Amniotic stem cell (primary cell): ENCODE results near the gene ZNF862.
"Not testable (repeated sequence)": the region's sequence is repeated elsewhere in the genome, so short reads cannot be mapped to it uniquely, and the experiment has no call there.

Experiments used
- DNase-seq: peaks from one replicate; lab custom pipeline; 2025; lab: John Stamatoyannopoulos, UW

The ZNF862 gene

GRCh38 chr7:149824748-149825566, 13.2 kb upstream of the ZNF862 start:
- DNase-seq = no peak

GRCh38 chr7:149825567-149826343, 12.4 kb upstream of the ZNF862 start:
- no peak for DNase-seq

GRCh38 chr7:149826344-149827088, 11.7 kb upstream of the ZNF862 start:
- no peak for DNase-seq

- DNase-seq = no peak
Observed at GRCh38 chr7:149827089-149827981, 10.8 kb upstream of the ZNF862 start.

- DNase-seq = no peak
Observed at GRCh38 chr7:149828357-149829309, 9.5 kb upstream of the ZNF862 start.

GRCh38 chr7:149830527-149830926, 7.6 kb upstream of the ZNF862 start:
- not testable (repeated sequence) for DNase-seq

- no peak for DNase-seq
Observed at GRCh38 chr7:149830997-149831740, 7.0 kb upstream of the ZNF862 start.

- no peak for DNase-seq
Observed at GRCh38 chr7:149831741-149832219, 6.4 kb upstream of the ZNF862 start.

GRCh38 chr7:149832332-149833041, 5.7 kb upstream of the ZNF862 start:
- DNase-seq = no peak

- DNase-seq = no peak
Observed at GRCh38 chr7:149833495-149834130, 4.6 kb upstream of the ZNF862 start.

- no peak for DNase-seq
Observed at GRCh38 chr7:149834601-149835000, 3.6 kb upstream of the ZNF862 start.

GRCh38 chr7:149836434-149836833, 1.7 kb upstream of the ZNF862 start:
- no peak for DNase-seq

- no peak for DNase-seq
Observed at GRCh38 chr7:149837564-149838223, 481 bp upstream of the ZNF862 start.

- DNase-seq = no peak
Observed at GRCh38 chr7:149838992-149839408, 825 bp downstream of the ZNF862 start.

- no peak for DNase-seq
Observed at GRCh38 chr7:149839933-149840332, 1.8 kb downstream of the ZNF862 start.

GRCh38 chr7:149843566-149843965, 5.4 kb downstream of the ZNF862 start:
- DNase-seq = no peak

GRCh38 chr7:149844445-149844844, 6.3 kb downstream of the ZNF862 start:
- DNase-seq = no peak
